Heart left ventricle (tissue), 13 donors: ENCODE data around the gene N4BP3.

Experiments
- POLR2A ChIP-seq, 2 donors: fragments of 450-650 bp; IDR thresholded peaks; one replicate each; pipeline ENCODE4 v1.6.1; 2017; ENCODE audit warnings: antibody characterized with exemption in 2 of 2, mild to moderate bottlenecking in 2 of 2, moderate library complexity in 2 of 2
- TF ChIP-seq, protein P1 (sequence below), 12 donors: fragments of 200-600 bp; sonication (generic) in 4 of 12; IDR thresholded peaks; one replicate each; pipeline versions ENCODE4 v1.5.0 to v1.8.0; 2018 to 2022; ENCODE audit warnings: antibody characterized with exemption in 12 of 12, mild to moderate bottlenecking in 5 of 12
- donor health status: ischemic (EF 13 %, LVEDD 7.1; RV severe dilation, severe dysfunction).
- donor health status: DM: no; HTN: yes; CAD: no.
- donor health status: DM: no; HTN: no; CAD: no.
- donor health status: ischemic (EF 25% LVEDD 6.9; RV normal size, moderate dysfunction).
- donor health status: ischemic (EF 25% LVEDD 5.7; RV mildly dilated, moderate dysfunction).
- donor health status: ischemic (EF 35%, LVEDD 5.7; RV mildly dilated, moderate dysfunction).
- donor health status: nonischemic (EF 11% LVEDD 7.7; RV severe dilation, severe dysfunction).
- donor health status: DM: yes; HTN: yes; CAD: no.
- donor health status: PGD.
- donor health status: ischemic (EF 29% LVEDD 5.4; RV normal size, mild dysfunction).
- donor health status: nonischemic (EF 23%, LVEDD 6.1; RV moderate dilation, normal function).

DNA sequence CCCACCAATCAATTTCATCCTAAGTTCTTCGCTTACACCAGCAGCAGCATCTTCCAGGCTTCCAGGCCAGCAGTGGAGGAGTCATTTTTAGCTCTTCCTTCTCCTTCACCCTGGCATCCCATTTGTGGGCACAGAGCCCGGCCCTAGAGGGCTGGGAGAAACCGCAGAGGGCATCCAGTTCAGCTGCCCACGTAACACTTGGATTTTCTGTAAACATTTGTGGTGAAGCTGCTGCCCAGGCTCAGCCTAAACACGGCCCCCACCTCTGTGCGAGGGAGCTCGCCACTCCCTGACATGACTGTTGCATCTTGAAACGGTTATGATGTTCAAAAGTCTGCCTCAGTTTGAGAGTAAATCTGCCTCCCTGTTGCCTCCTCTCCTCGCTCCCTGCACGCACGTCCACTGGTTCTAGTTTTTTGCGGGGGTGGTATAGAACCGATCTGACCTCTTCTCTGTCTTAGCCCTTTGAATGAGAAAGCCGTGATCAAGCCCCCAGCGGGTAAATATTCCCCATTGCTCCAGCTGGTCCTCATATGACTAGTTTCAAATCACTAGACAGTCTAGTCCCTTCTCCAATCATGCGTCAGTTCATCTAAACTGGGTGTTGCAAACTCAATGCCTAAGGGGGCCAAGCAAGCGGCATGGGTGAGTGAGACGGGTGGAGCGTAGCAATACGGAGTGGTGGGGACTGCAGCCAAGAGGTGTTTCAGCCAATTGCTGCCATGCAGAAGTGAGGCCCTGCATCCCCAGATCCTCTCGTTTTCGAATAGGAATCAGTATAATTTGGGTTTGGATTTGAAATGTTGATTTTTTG, 34.9 kb upstream of the N4BP3 start:
- TF ChIP-seq, protein P1, sequence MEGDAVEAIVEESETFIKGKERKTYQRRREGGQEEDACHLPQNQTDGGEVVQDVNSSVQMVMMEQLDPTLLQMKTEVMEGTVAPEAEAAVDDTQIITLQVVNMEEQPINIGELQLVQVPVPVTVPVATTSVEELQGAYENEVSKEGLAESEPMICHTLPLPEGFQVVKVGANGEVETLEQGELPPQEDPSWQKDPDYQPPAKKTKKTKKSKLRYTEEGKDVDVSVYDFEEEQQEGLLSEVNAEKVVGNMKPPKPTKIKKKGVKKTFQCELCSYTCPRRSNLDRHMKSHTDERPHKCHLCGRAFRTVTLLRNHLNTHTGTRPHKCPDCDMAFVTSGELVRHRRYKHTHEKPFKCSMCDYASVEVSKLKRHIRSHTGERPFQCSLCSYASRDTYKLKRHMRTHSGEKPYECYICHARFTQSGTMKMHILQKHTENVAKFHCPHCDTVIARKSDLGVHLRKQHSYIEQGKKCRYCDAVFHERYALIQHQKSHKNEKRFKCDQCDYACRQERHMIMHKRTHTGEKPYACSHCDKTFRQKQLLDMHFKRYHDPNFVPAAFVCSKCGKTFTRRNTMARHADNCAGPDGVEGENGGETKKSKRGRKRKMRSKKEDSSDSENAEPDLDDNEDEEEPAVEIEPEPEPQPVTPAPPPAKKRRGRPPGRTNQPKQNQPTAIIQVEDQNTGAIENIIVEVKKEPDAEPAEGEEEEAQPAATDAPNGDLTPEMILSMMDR (IDR thresholded peaks at IDR 0.05), result no peak
- TF ChIP-seq POLR2A (IDR thresholded peaks at IDR 0.05), result no peak
